ENCODE data around the gene CATSPER3. TPM values are rescaled to one million over a fixed set of nuclear protein-coding genes. Genes with fewer than 3 reads are reported as not detected.

The CATSPER3 gene
- total and polyA plus RNA-seq, 2 donors from 2014 or later, result 1.4 TPM

- FAIRE-seq (no peak), DNase-seq (no peak)
- Histone ChIP-seq H3K4me3 (ENCODE audit: low read length in 3 of 3) (no peak overlapping the region), H3K27me3 (ENCODE audit: control insufficient read depth, insufficient read depth, low read length) (no peaks in the 10 kb centered on the region), H3K9ac (ENCODE audit: low read length in 3 of 3) (no peak overlapping the region), H3K4me1 (ENCODE audit: control insufficient read depth in 2 of 3, insufficient read depth in 2 of 3, low read depth in 1 of 3, low read length in 3 of 3) (peaks cover 0 to 5% (median 0%) of the 10 kb centered on the region in 3 donors), H3K36me3 (ENCODE audit: control insufficient read depth in 2 of 3, insufficient read depth in 3 of 3, low read length in 3 of 3) (peaks cover 0 to 8% (median under 1%) of the 10 kb centered on the region in 3 donors), H3K9me3 (ENCODE audit: control insufficient read depth in 2 of 3, insufficient read depth in 1 of 3, low read length in 3 of 3) (peaks cover 0 to 7% (median 0%) of the 10 kb centered on the region in 3 donors), H3K27ac (ENCODE audit: low read depth in 2 of 2, low read length in 2 of 2) (no peak overlapping the region)
- no peak for TF ChIP-seq CTCF (IDR thresholded peaks at IDR 0.05; ENCODE audit: borderline replicate concordance, extremely low read depth, insufficient read depth)
- intact Hi-C loops (cut with DNase I), result no loop called here
These were observed 9.6 kb upstream of the CATSPER3 start for GRCh38 chr5:134957920-134958608.

GRCh38 chr5:134958755-134959154 lies 9.0 kb upstream of the CATSPER3 start:
- no peak for FAIRE-seq

GRCh38 chr5:134963098-134963497 lies 4.6 kb upstream of the CATSPER3 start:
- TF ChIP-seq CTCF (IDR thresholded peaks at IDR 0.05; ENCODE audit: borderline replicate concordance, extremely low read depth, insufficient read depth), result no peak

More at GRCh38 chr5:134958755-134959154, 9.0 kb upstream of the CATSPER3 start:
- H3K9ac ChIP-seq (ENCODE audit: low read length in 3 of 3), result no peak overlapping the region
- peaks cover 0 to 5% (median 0%) of the 10 kb centered on the region in 3 donors for H3K4me1 ChIP-seq (ENCODE audit: control insufficient read depth in 2 of 3, insufficient read depth in 2 of 3, low read depth in 1 of 3, low read length in 3 of 3)
- peaks cover 0 to 7% (median 0%) of the 10 kb centered on the region in 3 donors for H3K9me3 ChIP-seq (ENCODE audit: control insufficient read depth in 2 of 3, insufficient read depth in 1 of 3, low read length in 3 of 3)
- DNase-seq, result no peak
- intact Hi-C loops (cut with DNase I), result no loop called here
- H3K4me3 ChIP-seq (ENCODE audit: low read length in 3 of 3), result no peak overlapping the region
- H3K27ac ChIP-seq (ENCODE audit: low read depth in 2 of 2, low read length in 2 of 2), result no peak overlapping the region
- peaks cover 0 to 8% (median 3%) of the 10 kb centered on the region in 3 donors for H3K36me3 ChIP-seq (ENCODE audit: control insufficient read depth in 2 of 3, insufficient read depth in 3 of 3, low read length in 3 of 3)
- no peaks in the 10 kb centered on the region for H3K27me3 ChIP-seq (ENCODE audit: control insufficient read depth, insufficient read depth, low read length)
- TF ChIP-seq CTCF (IDR thresholded peaks at IDR 0.05; ENCODE audit: borderline replicate concordance, extremely low read depth, insufficient read depth), result no peak

More at GRCh38 chr5:134963098-134963497, 4.6 kb upstream of the CATSPER3 start:
- Histone ChIP-seq H3K27me3 (ENCODE audit: control insufficient read depth, insufficient read depth, low read length) (no peaks in the 10 kb centered on the region), H3K9me3 (ENCODE audit: control insufficient read depth in 2 of 3, insufficient read depth in 1 of 3, low read length in 3 of 3) (no peaks in the 10 kb centered on the region), H3K27ac (ENCODE audit: low read depth in 2 of 2, low read length in 2 of 2) (no peak overlapping the region), H3K4me1 (ENCODE audit: control insufficient read depth in 2 of 3, insufficient read depth in 2 of 3, low read depth in 1 of 3, low read length in 3 of 3) (peaks cover 0 to 5% (median 0%) of the 10 kb centered on the region in 3 donors), H3K36me3 (ENCODE audit: control insufficient read depth in 2 of 3, insufficient read depth in 3 of 3, low read length in 3 of 3) (peaks cover 0 to 14% (median 3%) of the 10 kb centered on the region in 3 donors), H3K9ac (ENCODE audit: low read length in 3 of 3) (no peak overlapping the region), H3K4me3 (ENCODE audit: low read length in 3 of 3) (no peak overlapping the region)
- intact Hi-C loops (cut with DNase I), result no loop called here
- no peak for FAIRE-seq
- no peak for DNase-seq
